HG03064 (cell line): ENCODE data around the gene COL25A1.

Source experiments
- ATAC-seq: cut with Tn5 transposase; IDR thresholded peaks from one replicate; pipeline ENCODE4 v1.9.1; 2021; ENCODE audit warnings: low read depth; ENCODE audit not compliant: unreplicated experiment

The COL25A1 gene

GRCh38 chr4:109302361-109303139 is at the start of gene COL25A1:
Gene COL25A1 (minus strand): TSS chr4:109302658.
- ATAC-seq = no peak

GRCh38 chr4:109350121-109350520 is 47.7 kb upstream of the COL25A1 start:
- ATAC-seq = no peak

GRCh38 chr4:109334129-109335105 is 32.0 kb upstream of the COL25A1 start:
- no peak for ATAC-seq

GRCh38 chr4:109332926-109333464 is 30.5 kb upstream of the COL25A1 start:
- no peak for ATAC-seq

- no peak for ATAC-seq
Measured at GRCh38 chr4:109327641-109328040, 25.2 kb upstream of the COL25A1 start.

GRCh38 chr4:109325698-109326097 is 23.2 kb upstream of the COL25A1 start:
- ATAC-seq = no peak

GRCh38 chr4:109323348-109323747 is 20.9 kb upstream of the COL25A1 start:
- no peak for ATAC-seq

- ATAC-seq = no peak
Measured at GRCh38 chr4:109321232-109321631, 18.8 kb upstream of the COL25A1 start.

GRCh38 chr4:109319684-109320083 is 17.2 kb upstream of the COL25A1 start:
- ATAC-seq = no peak

- no peak for ATAC-seq
Measured at GRCh38 chr4:109319156-109319555, 16.7 kb upstream of the COL25A1 start.

GRCh38 chr4:109315818-109316217 is 13.4 kb upstream of the COL25A1 start:
- ATAC-seq = no peak

- ATAC-seq = no peak
Measured at GRCh38 chr4:109315341-109315740, 12.9 kb upstream of the COL25A1 start.

- ATAC-seq = no peak
Measured at GRCh38 chr4:109313168-109314133, 11.0 kb upstream of the COL25A1 start.

GRCh38 chr4:109303140-109303496 is 660 bp upstream of the COL25A1 start:
- no peak for ATAC-seq

GRCh38 chr4:109301651-109302360 is 652 bp downstream of the COL25A1 start:
- no peak for ATAC-seq

GRCh38 chr4:109298279-109299010 is 4.0 kb downstream of the COL25A1 start:
- no peak for ATAC-seq

GRCh38 chr4:109296527-109296926 is 5.9 kb downstream of the COL25A1 start:
- no peak for ATAC-seq

- no peak for ATAC-seq
Measured at GRCh38 chr4:109295081-109295480, 7.4 kb downstream of the COL25A1 start.

- ATAC-seq = no peak
Measured at GRCh38 chr4:109294468-109295020, 7.9 kb downstream of the COL25A1 start.
